ENCODE data around the gene WWOX.

WWOX gene

GRCh38 chr16:79045191-79045590 is 945.7 kb downstream of the WWOX start:
- Histone ChIP-seq H3K4me2 (ENCODE audit: low read depth, low read length) (no peak overlapping the region), H3K36me3 (replicated peaks; ENCODE audit: insufficient read depth, low read length) (no peaks in the 10 kb centered on the region), H3K79me2 (ENCODE audit: low read length) (no peaks in the 10 kb centered on the region), H2AFZ (ENCODE audit: low read length) (no peak overlapping the region), H3K27me3 (replicated peaks; ENCODE audit: insufficient read depth, low read length) (no peaks in the 10 kb centered on the region), H4K20me1 (ENCODE audit: insufficient read depth, low read length) (no peaks in the 10 kb centered on the region), H3F3A (ENCODE audit: insufficient read depth, low read length) (peaks cover 5% of the 10 kb centered on the region), H3K9me3 (replicated peaks; ENCODE audit: insufficient read depth, low read length) (no peaks in the 10 kb centered on the region), H3K4me3 (ENCODE audit: low read length) (no peak overlapping the region), H3K9me2 (replicated peaks; ENCODE audit: insufficient read depth, low read length) (no peaks in the 10 kb centered on the region), H3K27ac (ENCODE audit: low read length) (no peak overlapping the region), H3K9ac (ENCODE audit: low read length) (no peak overlapping the region), H3K4me1 (ENCODE audit: low read length) (peaks cover 17% of the 10 kb centered on the region)
- DNase-seq = no peak
- TF ChIP-seq EZH2 (optimal IDR thresholded peaks at IDR 0.05; ENCODE audit: low read depth, low read length) (no peak), CTCF (IDR thresholded peaks at IDR 0.05; ENCODE audit: low read length) (no peak)

- TF ChIP-seq EZH2phosphoT487 (IDR thresholded peaks at IDR 0.05; ENCODE audit: low read length) (no peak), CTCF (IDR thresholded peaks at IDR 0.05; ENCODE audit: low read length) (peak; percentile 54), EZH2 (optimal IDR thresholded peaks at IDR 0.05; ENCODE audit: low read depth, low read length) (no peak)
- Histone ChIP-seq H3K79me2 (ENCODE audit: low read length) (no peaks in the 10 kb centered on the region), H3F3A (ENCODE audit: insufficient read depth, low read length) (peaks cover 5% of the 10 kb centered on the region), H3K27ac (ENCODE audit: low read length) (no peak overlapping the region), H3K4me1 (ENCODE audit: low read length) (peaks cover 13% of the 10 kb centered on the region), H4K20me1 (ENCODE audit: insufficient read depth, low read length) (no peaks in the 10 kb centered on the region), H3K27me3 (replicated peaks; ENCODE audit: insufficient read depth, low read length) (no peaks in the 10 kb centered on the region), H3K36me3 (replicated peaks; ENCODE audit: insufficient read depth, low read length) (no peaks in the 10 kb centered on the region), H3K4me3 (ENCODE audit: low read length) (no peak overlapping the region), H3K4me2 (ENCODE audit: low read depth, low read length) (no peak overlapping the region), H3K9me3 (replicated peaks; ENCODE audit: insufficient read depth, low read length) (no peaks in the 10 kb centered on the region), H2AFZ (ENCODE audit: low read length) (no peak overlapping the region), H3K9me2 (replicated peaks; ENCODE audit: insufficient read depth, low read length) (no peaks in the 10 kb centered on the region), H3K9ac (ENCODE audit: low read length) (no peak overlapping the region)
- peak; percentile 35 for DNase-seq
These were observed 947.9 kb downstream of the WWOX start for GRCh38 chr16:79047337-79047736.

GRCh38 chr16:79049040-79049439 is 949.6 kb downstream of the WWOX start:
- no peak for TF ChIP-seq CTCF (IDR thresholded peaks at IDR 0.05; ENCODE audit: low read length)
- no peak for TF ChIP-seq EZH2 (optimal IDR thresholded peaks at IDR 0.05; ENCODE audit: low read depth, low read length)
- no peak for TF ChIP-seq EZH2phosphoT487 (IDR thresholded peaks at IDR 0.05; ENCODE audit: low read length)

More at GRCh38 chr16:79049040-79049439, 949.6 kb downstream of the WWOX start:
- H3K27me3 ChIP-seq (replicated peaks; ENCODE audit: insufficient read depth, low read length) = no peaks in the 10 kb centered on the region
- H3K9ac ChIP-seq (ENCODE audit: low read length) = no peak overlapping the region
- H3F3A ChIP-seq (ENCODE audit: insufficient read depth, low read length) = no peaks in the 10 kb centered on the region
- no peak overlapping the region for H2AFZ ChIP-seq (ENCODE audit: low read length)
- no peak overlapping the region for H3K27ac ChIP-seq (ENCODE audit: low read length)
- no peaks in the 10 kb centered on the region for H3K36me3 ChIP-seq (replicated peaks; ENCODE audit: insufficient read depth, low read length)
- no peak for DNase-seq
- H3K4me3 ChIP-seq (ENCODE audit: low read length) = no peak overlapping the region
- no peaks in the 10 kb centered on the region for H3K9me2 ChIP-seq (replicated peaks; ENCODE audit: insufficient read depth, low read length)
- no peaks in the 10 kb centered on the region for H4K20me1 ChIP-seq (ENCODE audit: insufficient read depth, low read length)
- H3K79me2 ChIP-seq (ENCODE audit: low read length) = no peaks in the 10 kb centered on the region
- no peaks in the 10 kb centered on the region for H3K4me1 ChIP-seq (ENCODE audit: low read length)
- no peak overlapping the region for H3K4me2 ChIP-seq (ENCODE audit: low read depth, low read length)
- no peaks in the 10 kb centered on the region for H3K9me3 ChIP-seq (replicated peaks; ENCODE audit: insufficient read depth, low read length)

Data from MM.1S (cell line).